H1 (cell line): ENCODE measurements around the gene TEX48. TPM values are rescaled to one million over a fixed set of nuclear protein-coding genes. Genes with fewer than 3 reads are reported as not detected.

Source experiments
- CBX8 ChIP-seq: fragments of 300-800, 300-1000 bp; sonication (generic); IDR thresholded peaks from 2 replicates; pipeline ENCODE4 v1.7.1; 2016; ENCODE audit warnings: low read depth, low read length, borderline replicate concordance
- CHD2 ChIP-seq: IDR thresholded peaks from 2 replicates; pipeline ENCODE4 v1.6.1; 2012; ENCODE audit warnings: low read length, improper control_type of control experiment
- GABPA ChIP-seq: IDR thresholded peaks from 2 replicates; pipeline ENCODE4 v1.6.1; 2011; ENCODE audit warnings: mild to moderate bottlenecking, low read length, moderate library complexity, borderline replicate concordance; ENCODE audit not compliant: insufficient read depth
- HDAC2 ChIP-seq, 2 experiments: fragments of 300-600 bp in 1 of 2; sonication (generic) in 1 of 2; IDR thresholded peaks; 2 replicates each; pipeline ENCODE4 v1.6.1; 2011 to 2012; ENCODE audit warnings: low read depth in 2 of 2, low read length in 2 of 2, mild to moderate bottlenecking in 2 of 2, moderate library complexity in 2 of 2, borderline replicate concordance in 1 of 2, inconsistent platforms in 1 of 2
- NRF1 ChIP-seq: IDR thresholded peaks from 2 replicates; pipeline ENCODE4 v1.6.1; 2011; ENCODE audit warnings: mild to moderate bottlenecking, low read depth, low read length, improper control_type of control experiment
- RNF2 ChIP-seq: fragments of 200-900, 300-1000 bp; sonication (generic); IDR thresholded peaks from 2 replicates; pipeline ENCODE4 v1.7.1; 2016; ENCODE audit warnings: borderline replicate concordance, low read depth, mild to moderate bottlenecking, antibody characterized with exemption, low read length; ENCODE audit not compliant: poor library complexity, severe bottlenecking; ENCODE audit errors: missing control alignments
- SIRT6 ChIP-seq: IDR thresholded peaks from one replicate; pipeline ENCODE4 v1.7.1; 2012; ENCODE audit warnings: low read length, inconsistent platforms
- SP4 ChIP-seq: IDR thresholded peaks from 2 replicates; pipeline ENCODE4 v1.6.1; 2012; ENCODE audit warnings: low read length, inconsistent platforms
- polyA plus RNA-seq, 7 experiments: library from polyadenylated mRNA; depleted of rRNA in 3 of 7; stranded (reverse) in 5 of 7; unstranded in 2 of 7; fragments of >200 nt in 5 of 7; fragments of 200-250 nt in 2 of 7; gene quantifications; 1 replicate in 5 of 7; 2 replicates in 1 of 7; 4 replicates in 1 of 7; pipeline versions ENCODE4 v1.2.1 to v1.2.3, GENCODE V29; 2011 to 2013; ENCODE audit warnings: missing spikeins in 2 of 7, mixed read lengths in 2 of 7
- total RNA-seq: library from RNA; stranded (reverse); fragmentation: NEBNext Ultra II Directional; extraction: Animal tissue kit (Norgen Biotek cat#: 25700); gene quantifications from 2 replicates; pipeline ENCODE4 v1.2.1, GENCODE V29; 2021
- TF ChIP-seq, protein P1 (sequence below): fragments of 300-600 bp; sonication (generic); IDR thresholded peaks from 2 replicates; pipeline ENCODE4 v1.7.1; 2012; ENCODE audit warnings: low read length, moderate library complexity, mild to moderate bottlenecking, inconsistent platforms; ENCODE audit not compliant: insufficient replicate concordance

TEX48 gene
- total and polyA plus RNA-seq, 2 of the 8 experiments (the other 6 are each of a cell fraction or from before 2014, with no cell fraction given): not detected

DNA sequence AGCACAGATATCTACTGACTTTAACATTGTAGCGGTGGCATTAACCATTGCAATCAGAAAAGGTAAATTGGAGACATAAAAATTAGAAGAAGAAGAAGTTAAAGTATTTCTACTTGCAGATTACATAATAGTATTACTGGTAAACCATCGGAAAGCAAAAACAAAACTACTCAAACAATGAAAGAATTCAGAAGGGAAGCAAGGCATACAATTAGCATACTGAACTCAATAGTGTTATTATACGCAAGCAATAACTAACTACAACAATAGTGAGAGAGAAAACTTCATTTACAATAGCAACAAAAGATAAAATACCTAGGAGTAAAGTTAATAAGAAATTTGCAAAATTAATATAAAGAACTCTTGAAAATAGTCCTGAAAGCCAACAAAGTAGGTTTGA is 17.8 kb downstream of the TEX48 start (continued):
- TF ChIP-seq, protein P1, sequence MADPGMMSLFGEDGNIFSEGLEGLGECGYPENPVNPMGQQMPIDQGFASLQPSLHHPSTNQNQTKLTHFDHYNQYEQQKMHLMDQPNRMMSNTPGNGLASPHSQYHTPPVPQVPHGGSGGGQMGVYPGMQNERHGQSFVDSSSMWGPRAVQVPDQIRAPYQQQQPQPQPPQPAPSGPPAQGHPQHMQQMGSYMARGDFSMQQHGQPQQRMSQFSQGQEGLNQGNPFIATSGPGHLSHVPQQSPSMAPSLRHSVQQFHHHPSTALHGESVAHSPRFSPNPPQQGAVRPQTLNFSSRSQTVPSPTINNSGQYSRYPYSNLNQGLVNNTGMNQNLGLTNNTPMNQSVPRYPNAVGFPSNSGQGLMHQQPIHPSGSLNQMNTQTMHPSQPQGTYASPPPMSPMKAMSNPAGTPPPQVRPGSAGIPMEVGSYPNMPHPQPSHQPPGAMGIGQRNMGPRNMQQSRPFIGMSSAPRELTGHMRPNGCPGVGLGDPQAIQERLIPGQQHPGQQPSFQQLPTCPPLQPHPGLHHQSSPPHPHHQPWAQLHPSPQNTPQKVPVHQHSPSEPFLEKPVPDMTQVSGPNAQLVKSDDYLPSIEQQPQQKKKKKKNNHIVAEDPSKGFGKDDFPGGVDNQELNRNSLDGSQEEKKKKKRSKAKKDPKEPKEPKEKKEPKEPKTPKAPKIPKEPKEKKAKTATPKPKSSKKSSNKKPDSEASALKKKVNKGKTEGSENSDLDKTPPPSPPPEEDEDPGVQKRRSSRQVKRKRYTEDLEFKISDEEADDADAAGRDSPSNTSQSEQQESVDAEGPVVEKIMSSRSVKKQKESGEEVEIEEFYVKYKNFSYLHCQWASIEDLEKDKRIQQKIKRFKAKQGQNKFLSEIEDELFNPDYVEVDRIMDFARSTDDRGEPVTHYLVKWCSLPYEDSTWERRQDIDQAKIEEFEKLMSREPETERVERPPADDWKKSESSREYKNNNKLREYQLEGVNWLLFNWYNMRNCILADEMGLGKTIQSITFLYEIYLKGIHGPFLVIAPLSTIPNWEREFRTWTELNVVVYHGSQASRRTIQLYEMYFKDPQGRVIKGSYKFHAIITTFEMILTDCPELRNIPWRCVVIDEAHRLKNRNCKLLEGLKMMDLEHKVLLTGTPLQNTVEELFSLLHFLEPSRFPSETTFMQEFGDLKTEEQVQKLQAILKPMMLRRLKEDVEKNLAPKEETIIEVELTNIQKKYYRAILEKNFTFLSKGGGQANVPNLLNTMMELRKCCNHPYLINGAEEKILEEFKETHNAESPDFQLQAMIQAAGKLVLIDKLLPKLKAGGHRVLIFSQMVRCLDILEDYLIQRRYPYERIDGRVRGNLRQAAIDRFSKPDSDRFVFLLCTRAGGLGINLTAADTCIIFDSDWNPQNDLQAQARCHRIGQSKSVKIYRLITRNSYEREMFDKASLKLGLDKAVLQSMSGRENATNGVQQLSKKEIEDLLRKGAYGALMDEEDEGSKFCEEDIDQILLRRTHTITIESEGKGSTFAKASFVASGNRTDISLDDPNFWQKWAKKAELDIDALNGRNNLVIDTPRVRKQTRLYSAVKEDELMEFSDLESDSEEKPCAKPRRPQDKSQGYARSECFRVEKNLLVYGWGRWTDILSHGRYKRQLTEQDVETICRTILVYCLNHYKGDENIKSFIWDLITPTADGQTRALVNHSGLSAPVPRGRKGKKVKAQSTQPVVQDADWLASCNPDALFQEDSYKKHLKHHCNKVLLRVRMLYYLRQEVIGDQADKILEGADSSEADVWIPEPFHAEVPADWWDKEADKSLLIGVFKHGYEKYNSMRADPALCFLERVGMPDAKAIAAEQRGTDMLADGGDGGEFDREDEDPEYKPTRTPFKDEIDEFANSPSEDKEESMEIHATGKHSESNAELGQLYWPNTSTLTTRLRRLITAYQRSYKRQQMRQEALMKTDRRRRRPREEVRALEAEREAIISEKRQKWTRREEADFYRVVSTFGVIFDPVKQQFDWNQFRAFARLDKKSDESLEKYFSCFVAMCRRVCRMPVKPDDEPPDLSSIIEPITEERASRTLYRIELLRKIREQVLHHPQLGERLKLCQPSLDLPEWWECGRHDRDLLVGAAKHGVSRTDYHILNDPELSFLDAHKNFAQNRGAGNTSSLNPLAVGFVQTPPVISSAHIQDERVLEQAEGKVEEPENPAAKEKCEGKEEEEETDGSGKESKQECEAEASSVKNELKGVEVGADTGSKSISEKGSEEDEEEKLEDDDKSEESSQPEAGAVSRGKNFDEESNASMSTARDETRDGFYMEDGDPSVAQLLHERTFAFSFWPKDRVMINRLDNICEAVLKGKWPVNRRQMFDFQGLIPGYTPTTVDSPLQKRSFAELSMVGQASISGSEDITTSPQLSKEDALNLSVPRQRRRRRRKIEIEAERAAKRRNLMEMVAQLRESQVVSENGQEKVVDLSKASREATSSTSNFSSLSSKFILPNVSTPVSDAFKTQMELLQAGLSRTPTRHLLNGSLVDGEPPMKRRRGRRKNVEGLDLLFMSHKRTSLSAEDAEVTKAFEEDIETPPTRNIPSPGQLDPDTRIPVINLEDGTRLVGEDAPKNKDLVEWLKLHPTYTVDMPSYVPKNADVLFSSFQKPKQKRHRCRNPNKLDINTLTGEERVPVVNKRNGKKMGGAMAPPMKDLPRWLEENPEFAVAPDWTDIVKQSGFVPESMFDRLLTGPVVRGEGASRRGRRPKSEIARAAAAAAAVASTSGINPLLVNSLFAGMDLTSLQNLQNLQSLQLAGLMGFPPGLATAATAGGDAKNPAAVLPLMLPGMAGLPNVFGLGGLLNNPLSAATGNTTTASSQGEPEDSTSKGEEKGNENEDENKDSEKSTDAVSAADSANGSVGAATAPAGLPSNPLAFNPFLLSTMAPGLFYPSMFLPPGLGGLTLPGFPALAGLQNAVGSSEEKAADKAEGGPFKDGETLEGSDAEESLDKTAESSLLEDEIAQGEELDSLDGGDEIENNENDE: no peak
- TF ChIP-seq GABPA (no peak), SP4 (no peak), CHD2 (no peak), SIRT6 (no peak), RNF2 (no peak), HDAC2 (IDR thresholded peaks at IDR 0.05; ENCODE audit: borderline replicate concordance in 1 of 2, low read depth in 2 of 2, low read length in 2 of 2) (no peak), NRF1 (no peak), CBX8 (no peak)
